Gastroesophageal sphincter (tissue), 4 donors: ENCODE data around the gene TNN. TPM values are rescaled to one million over a fixed set of nuclear protein-coding genes. Genes with fewer than 3 reads are reported as not detected.

Source experiments
- ATAC-seq: fragments of 150-250 bp; one replicate; pipeline ENCODE4 v1.9.1; 2016; ENCODE audit warnings: mild to moderate bottlenecking, moderate library complexity
- H3K27ac ChIP-seq, 4 donors: fragments of 200-600 bp; sonication (generic) in 3 of 4; 1 replicate in 3 of 4; 2 replicates in 1 of 4; pipeline ENCODE4 v1.5.1; 2016 to 2019
- H3K27me3 ChIP-seq: fragments of 200-600 bp; sonication (generic); one replicate; pipeline ENCODE4 v1.5.1; 2019
- H3K36me3 ChIP-seq, 2 donors: fragments of 200-600 bp; sonication (generic); one replicate each; pipeline ENCODE4 v1.5.1; 2019; ENCODE audit warnings: control low read depth in 1 of 2
- H3K4me1 ChIP-seq, 3 donors: fragments of 200-600 bp; sonication (generic); 1 replicate in 2 of 3; 2 replicates in 1 of 3; pipeline ENCODE4 v1.5.1; 2016 to 2019; ENCODE audit warnings: control low read depth in 2 of 3
- H3K4me3 ChIP-seq, 2 donors: fragments of 200-600 bp; sonication (generic); one replicate each; pipeline ENCODE4 v1.5.1; 2019; ENCODE audit warnings: mild to moderate bottlenecking in 1 of 2, moderate library complexity in 1 of 2
- H3K9me3 ChIP-seq, 3 donors: fragments of 200-600 bp; sonication (generic); one replicate each; pipeline ENCODE4 v1.5.1; 2017 to 2019; ENCODE audit warnings: control low read depth in 2 of 3
- EP300 ChIP-seq: sonication (generic); formaldehyde crosslinking; IDR thresholded peaks from one replicate; pipeline ENCODE4 v1.6.1; 2017; ENCODE audit warnings: antibody characterized with exemption, mild to moderate bottlenecking
- POLR2A ChIP-seq, 2 donors: fragments of 450-650 bp; IDR thresholded peaks; one replicate each; pipeline ENCODE4 v1.6.1; 2017; ENCODE audit warnings: antibody characterized with exemption in 2 of 2, mild to moderate bottlenecking in 2 of 2, moderate library complexity in 1 of 2
- POLR2AphosphoS5 ChIP-seq: sonication (generic); formaldehyde crosslinking; IDR thresholded peaks from one replicate; pipeline ENCODE4 v1.6.1; 2017; ENCODE audit warnings: antibody characterized with exemption
- WGBS, 2 donors: methylation state at CpG; one replicate each; pipeline ENCODE4 v1.1.5; 2018; ENCODE audit warnings: low coverage in 1 of 2; 5-methylcytosine and 5-hydroxymethylcytosine counted together
- total RNA-seq, 4 donors: library from RNA; depleted of rRNA; stranded (reverse); fragments of >200 nt; gene quantifications; one replicate each; pipeline ENCODE4 v1.1.0, GENCODE V29; 2016
- TF ChIP-seq, protein P1 (sequence below), 4 experiments: fragments of 200-600 bp in 2 of 4; fragments of 450-650 bp in 2 of 4; sonication (generic) in 1 of 4; IDR thresholded peaks; one replicate each; pipeline ENCODE4 v1.5.1; 2017 to 2019; ENCODE audit warnings: antibody characterized with exemption in 4 of 4, mild to moderate bottlenecking in 2 of 4, moderate library complexity in 2 of 4

TNN gene
- total RNA-seq, 4 donors from 2014 or later = 0.23 to 0.92 (median 0.47) TPM; not detected in 1

DNA sequence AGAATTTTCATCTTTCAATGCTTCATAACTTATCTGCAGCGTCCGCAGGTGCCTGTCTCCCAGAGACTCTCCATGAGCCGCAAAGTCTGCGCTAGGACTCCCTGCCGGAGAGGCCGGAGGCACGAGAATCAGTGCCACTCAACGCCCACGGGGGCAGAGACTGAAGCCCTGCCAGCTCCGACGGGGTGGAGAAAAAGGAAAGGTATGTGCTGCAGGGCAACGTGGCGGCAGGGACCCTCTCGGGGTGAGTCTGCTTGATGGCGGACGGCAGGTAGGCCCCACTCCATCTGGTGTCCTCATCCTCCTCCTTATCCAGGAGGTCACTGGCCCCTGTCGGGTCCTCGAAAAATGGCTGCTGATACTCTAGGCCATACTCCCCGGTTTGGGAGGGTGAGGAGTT lies 22.5 kb upstream of the TNN start:
- Histone ChIP-seq H3K4me3 (no peak overlapping the region), H3K27me3 (no peaks in the 10 kb centered on the region), H3K27ac (no peak overlapping the region), H3K4me1 (no peaks in the 10 kb centered on the region), H3K36me3 (no peaks in the 10 kb centered on the region), H3K9me3 (no peaks in the 10 kb centered on the region)
- WGBS, 2 donors = 81% methylated on average over 10 of the region's 19 CpGs; no CpG with 5 or more reads in 1 of the 2 donors
- TF ChIP-seq EP300 = no peak
- TF ChIP-seq, protein P1, sequence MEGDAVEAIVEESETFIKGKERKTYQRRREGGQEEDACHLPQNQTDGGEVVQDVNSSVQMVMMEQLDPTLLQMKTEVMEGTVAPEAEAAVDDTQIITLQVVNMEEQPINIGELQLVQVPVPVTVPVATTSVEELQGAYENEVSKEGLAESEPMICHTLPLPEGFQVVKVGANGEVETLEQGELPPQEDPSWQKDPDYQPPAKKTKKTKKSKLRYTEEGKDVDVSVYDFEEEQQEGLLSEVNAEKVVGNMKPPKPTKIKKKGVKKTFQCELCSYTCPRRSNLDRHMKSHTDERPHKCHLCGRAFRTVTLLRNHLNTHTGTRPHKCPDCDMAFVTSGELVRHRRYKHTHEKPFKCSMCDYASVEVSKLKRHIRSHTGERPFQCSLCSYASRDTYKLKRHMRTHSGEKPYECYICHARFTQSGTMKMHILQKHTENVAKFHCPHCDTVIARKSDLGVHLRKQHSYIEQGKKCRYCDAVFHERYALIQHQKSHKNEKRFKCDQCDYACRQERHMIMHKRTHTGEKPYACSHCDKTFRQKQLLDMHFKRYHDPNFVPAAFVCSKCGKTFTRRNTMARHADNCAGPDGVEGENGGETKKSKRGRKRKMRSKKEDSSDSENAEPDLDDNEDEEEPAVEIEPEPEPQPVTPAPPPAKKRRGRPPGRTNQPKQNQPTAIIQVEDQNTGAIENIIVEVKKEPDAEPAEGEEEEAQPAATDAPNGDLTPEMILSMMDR (IDR thresholded peaks at IDR 0.05) = no peak
- ATAC-seq = no peak

DNA sequence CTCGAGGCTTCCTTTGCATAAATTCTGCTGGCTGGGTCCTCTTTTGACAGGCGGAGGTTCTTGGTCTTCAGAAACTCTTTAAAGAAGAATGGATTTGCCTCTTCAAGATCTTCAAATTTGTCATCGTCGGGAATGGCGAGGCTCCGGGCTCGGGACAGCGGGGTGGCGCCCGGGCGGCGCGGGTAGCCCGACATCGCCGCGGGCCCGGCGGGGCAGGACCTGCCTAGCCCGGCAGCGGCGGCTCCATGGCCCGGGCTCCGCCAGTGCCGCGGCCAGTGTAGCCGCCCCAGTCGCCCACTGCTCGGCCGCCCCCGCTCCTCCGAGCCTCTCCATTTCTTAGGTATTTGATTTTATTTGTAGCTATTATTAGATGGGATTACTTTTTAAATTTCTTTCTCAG lies 22.1 kb upstream of the TNN start:
- Histone ChIP-seq H3K27ac (no peak overlapping the region), H3K36me3 (no peaks in the 10 kb centered on the region), H3K4me3 (no peak overlapping the region), H3K9me3 (no peaks in the 10 kb centered on the region), H3K27me3 (no peaks in the 10 kb centered on the region), H3K4me1 (no peaks in the 10 kb centered on the region)
- 94 to 98% methylated on average over 13 to 14 of the region's 32 CpGs for whole genome bisulfite sequencing, 2 donors
- TF ChIP-seq EP300 (no peak), POLR2AphosphoS5 (no peak), POLR2A (IDR thresholded peaks at IDR 0.05) (no peak)
- TF ChIP-seq, protein P1 (IDR thresholded peaks at IDR 0.05) = no peak
- ATAC-seq = no peak

DNA sequence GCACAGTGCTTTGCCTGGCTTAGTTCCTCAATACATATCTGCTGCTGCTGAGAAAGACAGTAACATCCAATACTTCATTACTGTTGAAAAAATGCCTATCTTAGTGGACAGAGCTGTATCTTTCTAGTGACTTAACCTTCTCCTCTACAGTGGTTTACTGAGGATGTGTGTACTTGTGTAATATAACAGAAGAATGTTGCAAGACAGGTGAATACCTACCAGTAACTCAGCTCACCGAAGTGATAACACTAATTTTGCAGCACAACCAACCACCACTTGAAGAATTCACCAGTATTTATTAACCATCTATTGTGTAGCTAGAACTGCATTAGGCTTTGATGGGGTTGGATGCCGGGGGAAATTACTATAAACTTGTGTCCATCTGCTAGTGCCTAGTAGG lies 16.6 kb upstream of the TNN start:
- Histone ChIP-seq H3K9me3 (no peaks in the 10 kb centered on the region), H3K27me3 (no peaks in the 10 kb centered on the region), H3K4me3 (no peak overlapping the region), H3K36me3 (no peaks in the 10 kb centered on the region), H3K4me1 (no peaks in the 10 kb centered on the region), H3K27ac (no peak overlapping the region)
- 85% methylated on average over 2 of the region's 2 CpGs; no CpG with 5 or more reads in 1 of the 2 donors for WGBS, 2 donors
- ATAC-seq = no peak
- TF ChIP-seq, protein P1 (IDR thresholded peaks at IDR 0.05) = no peak
- no peak for TF ChIP-seq POLR2AphosphoS5
- no peak for TF ChIP-seq EP300
- no peak for TF ChIP-seq POLR2A (IDR thresholded peaks at IDR 0.05)

DNA sequence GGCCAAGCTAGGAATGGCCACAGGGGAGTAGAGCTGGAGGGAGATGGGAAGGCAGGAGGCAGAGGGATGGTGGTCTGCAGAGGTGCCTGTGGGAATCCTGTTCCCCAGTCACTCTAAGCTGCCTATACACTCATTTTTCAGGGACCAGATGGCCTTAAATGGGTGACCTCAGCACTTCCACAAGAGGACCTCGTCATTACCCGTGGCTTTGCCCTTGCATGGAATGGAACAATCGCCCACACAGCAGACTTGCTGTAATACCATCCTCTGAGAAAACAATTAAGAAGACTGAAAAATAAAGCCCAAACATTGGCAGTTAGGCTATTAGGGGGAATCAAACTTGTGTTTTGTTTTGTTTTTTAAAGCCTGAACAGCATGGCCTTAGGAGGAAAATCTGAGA lies 12.9 kb upstream of the TNN start:
- Histone ChIP-seq H3K9me3 (no peaks in the 10 kb centered on the region), H3K4me3 (no peak overlapping the region), H3K27me3 (no peaks in the 10 kb centered on the region), H3K36me3 (no peaks in the 10 kb centered on the region), H3K4me1 (no peaks in the 10 kb centered on the region), H3K27ac (no peak overlapping the region)
- no peak for ATAC-seq
- TF ChIP-seq POLR2AphosphoS5 (no peak), EP300 (no peak), POLR2A (IDR thresholded peaks at IDR 0.05) (no peak)
- TF ChIP-seq, protein P1 (IDR thresholded peaks at IDR 0.05) = no peak
- 80 to 88% methylated on average over 3 of the region's 3 CpGs for WGBS, 2 donors

DNA sequence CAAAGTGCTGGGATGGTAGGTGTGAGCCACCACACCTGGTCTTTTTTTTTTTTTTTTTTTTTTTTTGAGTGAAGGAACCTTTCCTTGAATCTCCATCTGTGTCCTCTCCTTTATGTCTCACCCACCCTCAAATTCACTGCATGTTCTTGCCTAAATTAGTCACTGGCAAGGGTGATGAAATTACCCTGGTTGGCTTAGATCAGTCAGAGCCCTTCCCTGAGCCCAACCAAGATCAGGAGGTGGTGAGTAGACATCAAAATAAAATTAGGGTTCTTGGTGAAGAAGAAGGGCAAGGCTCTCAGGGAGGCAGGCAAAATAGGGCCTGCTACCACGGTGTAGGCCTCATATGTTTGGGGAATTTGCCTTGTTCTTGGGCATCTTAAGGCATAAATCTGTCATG lies 5.3 kb upstream of the TNN start:
- no peak overlapping the region for H3K4me3 ChIP-seq
- H3K27me3 ChIP-seq = no peaks in the 10 kb centered on the region
- 89 to 100% methylated on average over 1 of the region's 1 CpG for WGBS, 2 donors
- no peak for ATAC-seq
- H3K27ac ChIP-seq = no peak overlapping the region
- no peak for TF ChIP-seq POLR2AphosphoS5
- H3K9me3 ChIP-seq = no peaks in the 10 kb centered on the region
- no peaks in the 10 kb centered on the region for H3K4me1 ChIP-seq
- no peaks in the 10 kb centered on the region for H3K36me3 ChIP-seq
